Measurements from ENCODE around the gene NR2C2. TPM values are rescaled to one million over a fixed set of nuclear protein-coding genes. Genes with fewer than 3 reads are reported as not detected.

NR2C2 gene
- total and polyA plus RNA-seq, 4 donors = 3.3 to 21.8 (median 14.5) TPM

GRCh38 chr3:15014606-15015328 is 67.4 kb downstream of the NR2C2 start:
- TF ChIP-seq, protein P1, sequence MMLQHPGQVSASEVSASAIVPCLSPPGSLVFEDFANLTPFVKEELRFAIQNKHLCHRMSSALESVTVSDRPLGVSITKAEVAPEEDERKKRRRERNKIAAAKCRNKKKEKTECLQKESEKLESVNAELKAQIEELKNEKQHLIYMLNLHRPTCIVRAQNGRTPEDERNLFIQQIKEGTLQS (IDR thresholded peaks at IDR 0.05) = no peak
- TF ChIP-seq FOXA1 (IDR thresholded peaks at IDR 0.05) (no peak), GABPA (IDR thresholded peaks at IDR 0.05 in 1 of 2, conservative IDR thresholded peaks at IDR 0.05 in 1 of 2) (no peak), EGR1 (IDR thresholded peaks at IDR 0.05; ENCODE audit: low read depth in 2 of 2) (no peak), HNF4G (IDR thresholded peaks at IDR 0.05) (no peak)
- TF ChIP-seq, protein P2, sequence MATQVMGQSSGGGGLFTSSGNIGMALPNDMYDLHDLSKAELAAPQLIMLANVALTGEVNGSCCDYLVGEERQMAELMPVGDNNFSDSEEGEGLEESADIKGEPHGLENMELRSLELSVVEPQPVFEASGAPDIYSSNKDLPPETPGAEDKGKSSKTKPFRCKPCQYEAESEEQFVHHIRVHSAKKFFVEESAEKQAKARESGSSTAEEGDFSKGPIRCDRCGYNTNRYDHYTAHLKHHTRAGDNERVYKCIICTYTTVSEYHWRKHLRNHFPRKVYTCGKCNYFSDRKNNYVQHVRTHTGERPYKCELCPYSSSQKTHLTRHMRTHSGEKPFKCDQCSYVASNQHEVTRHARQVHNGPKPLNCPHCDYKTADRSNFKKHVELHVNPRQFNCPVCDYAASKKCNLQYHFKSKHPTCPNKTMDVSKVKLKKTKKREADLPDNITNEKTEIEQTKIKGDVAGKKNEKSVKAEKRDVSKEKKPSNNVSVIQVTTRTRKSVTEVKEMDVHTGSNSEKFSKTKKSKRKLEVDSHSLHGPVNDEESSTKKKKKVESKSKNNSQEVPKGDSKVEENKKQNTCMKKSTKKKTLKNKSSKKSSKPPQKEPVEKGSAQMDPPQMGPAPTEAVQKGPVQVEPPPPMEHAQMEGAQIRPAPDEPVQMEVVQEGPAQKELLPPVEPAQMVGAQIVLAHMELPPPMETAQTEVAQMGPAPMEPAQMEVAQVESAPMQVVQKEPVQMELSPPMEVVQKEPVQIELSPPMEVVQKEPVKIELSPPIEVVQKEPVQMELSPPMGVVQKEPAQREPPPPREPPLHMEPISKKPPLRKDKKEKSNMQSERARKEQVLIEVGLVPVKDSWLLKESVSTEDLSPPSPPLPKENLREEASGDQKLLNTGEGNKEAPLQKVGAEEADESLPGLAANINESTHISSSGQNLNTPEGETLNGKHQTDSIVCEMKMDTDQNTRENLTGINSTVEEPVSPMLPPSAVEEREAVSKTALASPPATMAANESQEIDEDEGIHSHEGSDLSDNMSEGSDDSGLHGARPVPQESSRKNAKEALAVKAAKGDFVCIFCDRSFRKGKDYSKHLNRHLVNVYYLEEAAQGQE (IDR thresholded peaks at IDR 0.05) = no peak
- DNase-seq (ENCODE audit: low spot score) = no peak
- Histone ChIP-seq H3K4me3 (ENCODE audit: low read depth in 1 of 3, low read length in 3 of 3) (no peak overlapping the region), H3K9ac (ENCODE audit: low read depth in 1 of 2, low read length in 2 of 2) (no peak overlapping the region), H3K4me1 (ENCODE audit: control insufficient read depth in 4 of 4, insufficient read depth in 4 of 4, low read length in 3 of 4) (no peaks in the 10 kb centered on the region), H3K9me3 (ENCODE audit: control insufficient read depth in 4 of 4, low read length in 3 of 4) (no peaks in the 10 kb centered on the region), H3K27ac (ENCODE audit: low read depth in 1 of 2, low read length in 2 of 2) (no peak overlapping the region), H3K27me3 (ENCODE audit: control insufficient read depth in 4 of 4, insufficient read depth in 4 of 4, low read length in 3 of 4) (no peaks in the 10 kb centered on the region), H3K36me3 (ENCODE audit: control insufficient read depth in 4 of 4, insufficient read depth in 3 of 4, low read depth in 1 of 4, low read length in 3 of 4) (peaks cover 2 to 42% (median 35%) of the 10 kb centered on the region in 4 donors)
- 91% methylated on average over 3 of the region's 3 CpGs for WGBS

- Histone ChIP-seq H3K36me3 (ENCODE audit: control insufficient read depth in 4 of 4, insufficient read depth in 3 of 4, low read depth in 1 of 4, low read length in 3 of 4) (peaks cover 5 to 48% (median 39%) of the 10 kb centered on the region in 4 donors), H3K4me3 (ENCODE audit: low read depth in 1 of 3, low read length in 3 of 3) (no peak overlapping the region), H3K9me3 (ENCODE audit: control insufficient read depth in 4 of 4, low read length in 3 of 4) (no peaks in the 10 kb centered on the region), H3K27me3 (ENCODE audit: control insufficient read depth in 4 of 4, insufficient read depth in 4 of 4, low read length in 3 of 4) (no peaks in the 10 kb centered on the region), H3K9ac (ENCODE audit: low read depth in 1 of 2, low read length in 2 of 2) (no peak overlapping the region), H3K4me1 (ENCODE audit: control insufficient read depth in 4 of 4, insufficient read depth in 4 of 4, low read length in 3 of 4) (no peaks in the 10 kb centered on the region), H3K27ac (ENCODE audit: low read depth in 1 of 2, low read length in 2 of 2) (no peak overlapping the region)
- no peak for DNase-seq (ENCODE audit: low spot score)
- TF ChIP-seq CTCF (IDR thresholded peaks at IDR 0.05; ENCODE audit: low read depth, low read length, missing input control) (no peak), RXRA (IDR thresholded peaks at IDR 0.05) (no peak)
- WGBS = 82% methylated on average over 4 of the region's 4 CpGs
Measured at GRCh38 chr3:15015456-15015855, 68.1 kb downstream of the NR2C2 start.

DNA sequence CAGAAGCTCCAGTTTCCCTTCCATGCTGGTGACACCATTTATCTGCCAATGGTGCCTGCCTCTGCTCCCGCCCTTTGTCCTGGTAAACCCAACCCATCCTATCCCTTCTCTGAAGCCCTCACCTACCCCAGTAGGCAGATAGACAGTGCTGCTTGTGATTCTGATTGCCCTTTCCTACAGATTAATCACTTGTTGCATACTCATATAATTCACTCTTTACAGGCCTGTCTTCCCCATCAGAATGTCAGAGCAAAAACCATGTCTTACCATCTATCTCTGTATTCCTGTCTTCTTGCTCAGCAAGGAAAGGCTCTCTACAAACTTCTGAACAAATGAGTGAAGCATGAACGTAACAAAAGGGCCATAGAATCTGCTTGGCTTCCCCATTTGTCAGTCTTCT is 69.8 kb downstream of the NR2C2 start:
- Histone ChIP-seq H3K36me3 (ENCODE audit: control insufficient read depth in 4 of 4, insufficient read depth in 3 of 4, low read depth in 1 of 4, low read length in 3 of 4) (peaks cover 9 to 65% (median 48%) of the 10 kb centered on the region in 4 donors), H3K27me3 (ENCODE audit: control insufficient read depth in 4 of 4, insufficient read depth in 4 of 4, low read length in 3 of 4) (no peaks in the 10 kb centered on the region), H3K27ac (ENCODE audit: low read depth in 1 of 2, low read length in 2 of 2) (no peak overlapping the region), H3K9me3 (ENCODE audit: control insufficient read depth in 4 of 4, low read length in 3 of 4) (no peaks in the 10 kb centered on the region), H3K4me3 (ENCODE audit: low read depth in 1 of 3, low read length in 3 of 3) (no peak overlapping the region), H3K4me1 (ENCODE audit: control insufficient read depth in 4 of 4, insufficient read depth in 4 of 4, low read length in 3 of 4) (no peaks in the 10 kb centered on the region), H3K9ac (ENCODE audit: low read depth in 1 of 2, low read length in 2 of 2) (no peak overlapping the region)
- DNase-seq (ENCODE audit: low spot score) = no peak
- 98% methylated on average over 2 of the region's 2 CpGs for WGBS
- no peak for TF ChIP-seq HNF4G (IDR thresholded peaks at IDR 0.05)
- TF ChIP-seq TAF1 (conservative IDR thresholded peaks at IDR 0.05) = no peak
- no peak for TF ChIP-seq ZBTB33 (IDR thresholded peaks at IDR 0.05)
- no peak for TF ChIP-seq RAD21 (IDR thresholded peaks at IDR 0.05)
- no peak for TF ChIP-seq HNF4A (conservative IDR thresholded peaks at IDR 0.05)
- TF ChIP-seq JUND (IDR thresholded peaks at IDR 0.05) = no peak
- TF ChIP-seq SP1 (IDR thresholded peaks at IDR 0.05) = no peak
- no peak for TF ChIP-seq CTCF (IDR thresholded peaks at IDR 0.05; ENCODE audit: low read depth, low read length, missing input control)
- no peak for TF ChIP-seq YY1 (IDR thresholded peaks at IDR 0.05)
